GM19240 (cell line): ENCODE data around the gene MICAL3.
A peak's percentile ranks its signal among the peaks of the same experiment; 100 is the strongest.
"Not testable (repeated sequence)": the region's sequence is repeated elsewhere in the genome, so short reads cannot be mapped to it uniquely, and the experiment has no call there.

Source experiments
- DNase-seq: peaks from one replicate; pipeline ENCODE4 v3.0.0; 2011; ENCODE audit warnings: low spot score; ENCODE audit not compliant: insufficient read length

The MICAL3 gene

DNA sequence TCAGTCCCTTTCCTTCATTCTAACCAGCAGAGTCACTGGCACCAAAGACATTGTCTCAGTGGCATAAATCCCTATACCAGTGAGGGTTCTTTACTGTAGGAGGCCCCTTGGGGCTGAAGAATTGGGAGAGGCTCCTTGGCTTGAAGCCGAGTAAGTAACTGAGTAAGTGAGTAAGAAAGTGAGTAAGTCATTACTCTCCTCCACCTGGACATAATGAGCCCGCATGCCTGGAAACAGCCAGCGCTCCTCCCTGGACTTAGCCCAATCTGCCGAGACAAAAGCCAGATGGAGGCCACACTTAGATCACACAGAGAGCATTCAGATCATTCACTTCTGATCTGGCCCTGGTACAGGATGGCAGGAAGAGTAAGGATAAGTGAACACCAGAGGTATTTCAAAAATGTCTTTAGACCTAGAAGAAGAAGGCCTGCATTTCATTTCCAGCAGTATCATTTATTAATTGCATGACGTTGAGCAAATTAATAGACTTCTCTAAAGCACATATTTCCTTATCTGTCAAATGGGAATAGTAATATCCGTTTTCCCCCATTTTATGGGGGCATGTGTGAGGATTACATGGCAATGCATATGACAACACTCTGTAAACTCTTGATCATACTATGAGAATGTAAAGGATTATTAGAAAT, 8.2 kb upstream of the MICAL3 start:
- DNase-seq, result no peak

DNA sequence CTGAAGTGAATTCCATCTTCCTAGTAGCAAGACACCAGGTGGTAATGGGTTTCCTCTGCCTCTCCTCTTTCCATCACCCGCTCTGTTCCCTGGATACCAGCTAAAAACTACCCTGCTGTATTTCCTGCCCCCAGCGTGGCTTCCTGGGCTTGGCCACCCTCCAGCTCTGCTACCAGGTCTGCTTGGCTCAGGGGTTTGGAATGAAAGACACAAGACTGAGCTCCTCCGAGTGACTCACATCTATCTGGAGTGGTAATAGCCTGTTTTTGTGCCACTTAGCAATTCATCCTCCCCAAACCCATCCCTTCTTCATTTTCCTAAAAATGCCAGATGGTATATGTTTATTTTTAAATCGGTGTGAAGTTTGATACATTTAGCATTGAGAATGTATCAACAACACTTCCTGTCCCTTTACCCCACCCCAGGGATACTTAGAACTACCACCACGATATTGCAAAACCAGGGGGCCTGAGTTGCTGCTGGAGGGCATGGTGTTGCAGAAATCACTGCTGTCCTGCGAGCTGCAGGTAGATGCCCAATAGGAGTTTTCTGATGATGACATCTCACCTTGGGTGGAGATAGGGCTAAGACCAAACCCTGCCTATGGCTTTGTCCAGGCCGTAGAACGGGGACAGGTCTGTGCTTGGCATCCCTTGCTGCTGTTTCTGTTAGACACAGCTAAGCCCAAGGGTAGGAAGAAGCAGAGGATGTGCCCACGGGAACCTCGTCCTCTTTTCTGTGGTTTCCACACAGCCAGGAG, 7.5 kb upstream of the MICAL3 start:
- no peak for DNase-seq

DNA sequence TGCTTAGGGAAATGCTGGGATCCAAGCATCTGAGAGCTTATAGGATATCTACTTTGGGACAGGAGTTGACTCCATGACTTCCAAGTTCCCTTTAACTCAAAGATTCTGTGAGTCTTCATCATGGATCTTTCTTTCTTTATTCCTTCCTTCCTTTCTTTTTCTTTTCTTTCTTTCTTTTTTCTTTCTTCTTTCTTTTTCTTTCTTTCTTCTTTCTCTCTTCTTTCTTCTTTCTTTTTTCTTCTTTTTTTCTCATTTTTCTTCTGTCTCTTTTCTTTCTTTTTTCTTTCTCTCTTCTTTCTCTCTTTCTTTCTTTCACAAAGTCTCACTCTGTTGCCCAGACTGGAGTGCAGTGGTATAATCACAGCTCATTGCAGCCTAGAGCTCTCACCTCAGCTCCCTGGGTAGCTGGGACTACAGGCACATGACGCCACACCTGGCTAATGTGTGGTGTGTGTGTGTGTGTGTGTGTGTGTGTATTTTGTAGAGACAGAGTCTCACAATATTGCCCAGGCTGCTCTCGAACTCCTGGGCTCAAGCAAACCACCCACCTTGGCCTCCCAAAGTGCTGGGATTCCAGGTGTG, 5.4 kb upstream of the MICAL3 start:
- no peak for DNase-seq

DNA sequence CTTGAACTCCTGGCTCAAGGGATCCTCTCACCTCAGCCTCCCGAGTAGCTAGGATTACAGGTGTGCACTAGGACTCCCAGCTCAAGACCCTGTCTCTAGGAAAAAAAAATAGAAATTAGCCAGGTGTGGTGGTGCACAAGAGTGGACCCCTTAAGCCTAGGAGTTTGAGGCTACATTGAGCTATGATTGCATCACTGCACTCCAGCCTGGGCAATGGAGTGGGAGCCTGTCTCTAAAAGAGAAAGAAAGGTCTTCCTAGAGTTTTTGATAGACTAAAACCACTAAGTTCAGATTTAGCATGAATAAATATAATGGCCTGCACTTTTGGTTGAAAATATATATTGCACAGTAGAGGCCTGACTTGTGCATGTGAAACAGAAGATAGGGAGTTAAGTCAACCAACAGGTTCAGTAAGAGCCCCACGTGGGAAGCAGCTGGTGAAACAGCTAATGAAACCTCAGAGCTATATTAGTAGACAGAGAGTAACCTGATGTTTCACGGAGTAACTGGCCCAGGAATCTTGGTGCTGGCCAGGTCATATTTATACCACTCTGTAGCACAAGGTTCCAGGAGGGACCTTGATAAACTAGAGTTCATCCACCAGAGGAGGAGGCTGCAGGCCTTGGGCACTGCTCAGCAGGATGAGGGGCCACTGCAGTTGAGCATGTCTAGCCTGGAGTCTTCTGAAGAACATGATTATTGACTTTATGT, 4.6 kb upstream of the MICAL3 start:
- DNase-seq, result peak; percentile 34

- not testable (repeated sequence) for DNase-seq
Observed at GRCh38 chr22:18025898-18026297, 1.5 kb upstream of the MICAL3 start.

DNA sequence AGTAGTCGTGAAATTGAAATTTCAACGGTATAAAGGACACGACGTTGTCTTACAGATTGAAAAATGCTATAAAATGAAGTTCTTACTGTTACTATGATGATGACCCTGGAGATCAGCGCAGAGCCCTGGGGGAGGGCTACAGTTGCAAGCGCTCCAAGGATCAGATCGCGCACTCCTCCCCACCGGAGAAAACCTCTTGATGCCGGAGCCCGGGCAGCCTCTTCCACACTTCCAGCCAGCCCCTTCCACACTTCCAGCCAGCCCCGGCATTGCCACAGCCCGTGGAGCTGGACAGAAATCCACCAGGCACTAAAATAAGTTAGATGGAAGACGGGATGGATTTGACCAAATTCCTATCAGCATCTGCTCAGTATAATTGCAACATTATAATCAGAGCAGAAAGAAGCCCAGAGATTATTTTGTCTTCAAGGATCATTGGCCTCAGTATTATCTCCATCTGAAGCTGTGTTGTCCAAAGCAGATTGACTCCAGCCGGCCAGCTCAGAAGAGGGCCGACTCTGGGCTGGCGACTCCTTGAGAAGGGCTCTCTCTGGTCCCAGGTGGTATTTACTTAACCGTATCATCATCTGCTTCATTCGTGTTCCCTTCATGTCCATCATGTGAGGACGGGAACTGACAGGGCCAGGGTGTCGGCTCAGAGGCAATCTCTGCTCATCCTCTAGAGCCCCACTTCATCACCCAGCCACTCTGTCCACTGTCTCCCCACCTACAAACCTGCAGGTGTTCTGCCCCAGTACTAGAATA, 777 bp upstream of the MICAL3 start:
- DNase-seq, result no peak

DNA sequence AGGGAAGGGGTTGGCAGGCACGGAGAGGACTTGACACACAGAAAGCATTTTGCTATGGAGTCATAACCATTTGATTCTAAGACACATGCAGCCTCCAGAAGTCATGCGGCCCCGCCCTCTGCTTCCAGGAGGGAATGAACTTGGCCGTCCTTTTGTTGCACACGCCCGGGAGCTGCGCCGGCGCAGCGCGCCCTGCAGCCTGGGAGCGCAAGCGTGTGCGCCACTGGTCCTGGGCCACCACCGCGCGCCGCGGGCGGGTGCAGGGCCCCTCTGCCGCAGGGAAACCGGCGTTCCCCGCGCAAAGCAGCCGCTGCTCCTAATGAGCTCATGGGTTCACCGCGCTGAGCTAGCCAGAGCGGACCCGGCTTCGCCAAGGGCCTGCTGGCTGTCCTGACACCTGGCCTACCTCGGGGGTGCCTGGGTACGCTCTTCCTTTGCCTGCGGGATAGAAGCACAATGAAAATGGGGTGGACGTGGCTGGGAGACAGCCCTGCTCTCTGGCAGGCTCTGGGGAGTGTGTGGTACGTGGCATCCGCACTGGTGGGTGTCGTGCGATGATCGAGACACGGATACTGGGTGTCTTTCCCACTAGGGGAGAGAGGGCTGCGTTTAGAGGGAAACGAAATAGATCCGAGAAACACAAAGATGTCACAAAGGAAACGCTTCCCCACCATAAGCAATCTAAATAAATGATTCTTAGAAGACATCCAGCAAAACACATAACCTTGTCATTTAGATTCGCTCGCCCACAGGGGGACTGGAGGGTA, 669 bp downstream of the MICAL3 start:
- DNase-seq, result peak; percentile 27

DNA sequence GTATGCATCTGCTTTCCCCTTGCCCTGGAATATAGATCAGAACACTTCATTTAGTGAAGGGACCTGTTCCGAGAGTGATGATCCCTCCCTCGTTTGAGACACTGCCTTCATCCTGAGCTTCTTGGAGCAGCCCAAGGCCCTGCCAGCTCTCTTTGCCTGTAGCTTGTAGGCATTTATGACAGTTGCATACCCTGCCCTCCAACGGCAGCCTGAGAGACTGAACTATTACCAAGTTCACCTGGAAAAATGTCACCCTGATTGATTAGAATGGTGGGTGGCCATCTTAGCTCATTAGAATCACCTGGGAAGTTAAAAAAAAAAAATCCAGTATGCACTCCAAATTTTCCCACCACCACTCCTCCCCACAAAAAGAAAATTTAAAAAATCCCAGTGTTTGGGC, 1.5 kb downstream of the MICAL3 start:
- no peak for DNase-seq

GRCh38 chr22:18021431-18021830, 2.9 kb downstream of the MICAL3 start:
- no peak for DNase-seq

DNA sequence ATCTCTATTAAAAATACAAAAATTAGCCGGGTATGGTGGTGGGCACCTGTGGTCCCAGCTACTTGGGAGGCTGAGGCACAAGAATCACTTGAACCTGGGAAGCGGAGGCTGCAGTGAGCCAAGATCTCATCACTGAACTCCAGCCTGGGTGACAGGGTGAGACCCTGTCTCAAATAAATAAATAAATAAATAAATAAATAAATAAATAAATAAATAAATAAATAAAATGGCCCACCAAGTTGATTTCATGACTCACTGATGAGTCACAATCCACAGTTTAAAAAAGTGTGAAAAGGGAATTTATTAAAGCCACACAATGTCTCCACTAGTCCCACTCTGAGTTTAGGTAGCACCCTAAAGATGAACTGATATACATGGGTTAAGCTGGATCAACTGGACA, 3.6 kb downstream of the MICAL3 start:
- DNase-seq, result not testable (repeated sequence)

DNA sequence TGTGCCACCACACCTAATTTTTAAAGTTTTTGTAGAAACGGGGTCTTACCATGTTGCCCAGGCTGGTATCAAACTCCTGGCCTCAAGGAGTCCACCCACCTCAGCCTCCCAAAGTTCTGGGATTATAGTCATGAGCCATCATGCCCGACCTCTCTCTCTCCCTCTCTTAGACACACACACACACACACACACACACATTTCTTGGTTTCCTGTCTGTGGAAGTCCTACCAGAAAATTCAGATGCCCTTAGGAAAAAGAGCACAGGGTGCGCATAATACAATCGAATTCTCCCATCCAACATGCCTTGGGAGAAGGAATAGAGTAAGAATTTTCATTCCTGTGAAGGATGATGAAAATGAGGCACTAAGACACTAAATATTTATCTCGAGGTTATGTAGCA, 10.4 kb downstream of the MICAL3 start:
- DNase-seq, result no peak

DNA sequence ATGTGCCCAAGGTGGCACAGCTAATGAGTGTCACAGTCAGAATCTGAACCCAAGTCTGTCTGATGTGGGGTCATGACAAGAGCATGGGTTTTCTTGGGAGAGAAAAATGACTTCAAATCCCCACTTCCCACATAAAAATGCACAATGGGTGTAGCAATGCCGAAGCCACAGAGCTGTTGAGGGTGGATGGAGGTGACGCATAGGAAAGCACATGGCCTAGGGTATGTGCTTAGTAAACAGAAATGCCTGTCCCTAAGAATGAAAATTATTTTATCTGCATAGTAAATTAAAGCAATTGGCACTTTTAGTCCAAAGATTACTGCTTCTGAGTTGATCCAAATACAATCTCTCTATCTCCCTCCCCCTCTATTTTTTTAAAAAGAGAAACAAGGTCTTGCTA, 10.9 kb downstream of the MICAL3 start:
- DNase-seq, result no peak

- no peak for DNase-seq
Observed at GRCh38 chr22:18012531-18012930, 11.8 kb downstream of the MICAL3 start.

GRCh38 chr22:18010266-18010665, 14.1 kb downstream of the MICAL3 start:
- DNase-seq, result no peak

GRCh38 chr22:18008136-18008535, 16.2 kb downstream of the MICAL3 start:
- DNase-seq, result no peak

DNA sequence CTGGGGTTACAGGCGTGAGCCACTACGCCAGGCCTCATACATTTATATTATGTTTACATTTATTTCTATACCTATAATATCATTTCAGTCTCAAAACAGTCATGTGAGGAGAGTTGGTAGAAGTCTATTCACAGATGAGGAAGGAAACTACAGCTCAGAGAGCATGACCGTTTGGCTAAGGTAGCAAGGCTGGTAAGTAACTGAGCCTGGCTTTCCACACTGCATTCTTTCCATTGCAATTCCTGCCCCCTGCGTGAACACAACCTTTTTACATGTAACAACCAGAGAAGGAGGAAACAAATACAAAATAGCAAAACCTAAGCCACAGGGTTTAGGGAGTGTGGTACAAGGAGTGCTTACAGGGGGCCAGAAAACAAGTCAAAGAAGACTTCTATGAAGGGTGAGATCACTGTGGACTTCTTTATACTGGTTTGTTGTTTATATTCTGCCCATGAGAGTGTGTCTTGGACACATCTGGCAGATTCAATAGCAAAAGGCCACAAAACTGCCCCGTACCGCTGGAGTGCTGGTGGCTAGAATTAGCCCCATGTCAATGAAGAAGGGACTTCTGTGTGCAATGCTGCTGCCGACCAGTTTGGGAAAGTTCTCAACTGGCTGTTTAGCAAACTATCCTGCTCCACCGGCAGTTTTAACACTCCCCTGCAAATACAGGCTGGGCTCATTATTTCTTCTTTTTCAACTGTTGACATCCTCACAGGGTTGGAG, 19.0 kb downstream of the MICAL3 start:
- DNase-seq, result no peak

GRCh38 chr22:18001894-18002315, 22.5 kb downstream of the MICAL3 start:
- not testable (repeated sequence) for DNase-seq

GRCh38 chr22:18001040-18001893, 23.1 kb downstream of the MICAL3 start:
- peak; percentile 50 for DNase-seq
